Nucleus accumbens (tissue), 56 donors: Measurements from ENCODE around the gene RPL10.

ENCODE experiments used
- DNase-seq, 56 donors: peaks; one replicate each; lab custom pipeline; 2025; lab: John Stamatoyannopoulos, UW

Gene RPL10

DNA sequence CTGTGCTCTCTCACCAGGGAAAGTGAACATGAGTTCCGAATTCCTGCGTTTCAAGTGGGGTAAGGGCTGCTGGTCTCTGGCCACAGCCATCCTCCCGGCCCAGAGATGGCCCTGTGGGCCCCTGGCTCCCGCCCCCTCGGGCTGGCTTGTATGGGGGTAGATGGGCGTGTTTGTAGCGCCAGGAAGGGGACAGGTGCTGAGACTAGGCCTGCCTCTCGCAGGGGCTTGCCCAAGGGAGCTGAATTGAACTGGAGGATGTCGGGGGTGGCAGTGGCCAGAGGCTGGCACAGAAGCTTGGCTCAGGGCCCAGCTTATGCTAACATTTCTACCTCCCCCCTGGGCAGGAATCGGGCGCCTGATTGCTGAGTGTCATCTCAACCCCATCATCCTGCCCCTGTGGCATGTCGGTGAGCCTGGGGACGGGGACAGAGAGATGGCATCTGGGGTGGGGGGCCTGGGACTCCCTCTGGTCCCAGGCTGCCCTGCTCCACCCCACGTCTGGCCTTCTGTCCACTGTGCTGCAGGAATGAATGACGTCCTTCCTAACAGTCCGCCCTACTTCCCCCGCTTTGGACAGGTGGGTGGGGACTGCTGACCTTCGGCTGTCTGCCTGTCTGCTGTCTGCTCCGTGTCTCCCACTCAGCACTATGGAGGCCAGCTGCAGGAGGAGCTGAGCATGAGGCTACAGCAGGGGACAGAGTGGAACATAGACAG, 21.7 kb downstream of the RPL10 start:
- DNase-seq = no peak

DNA sequence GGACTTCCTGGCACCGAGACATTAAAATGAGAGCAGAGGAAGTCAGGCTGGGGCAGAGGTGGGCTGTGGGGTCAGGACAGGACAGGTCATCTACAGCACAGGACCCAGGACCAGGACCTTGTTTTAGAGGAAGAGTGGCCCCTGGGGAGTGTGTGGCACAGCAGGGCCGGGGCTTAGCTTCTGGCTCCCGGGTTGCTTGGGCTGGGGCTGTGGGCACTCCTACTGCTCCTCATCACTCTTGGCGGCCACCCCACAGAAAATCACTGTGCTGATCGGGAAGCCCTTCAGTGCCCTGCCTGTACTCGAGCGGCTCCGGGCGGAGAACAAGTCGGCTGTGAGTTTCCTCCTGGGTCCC, 22.2 kb downstream of the RPL10 start:
- no peak for DNase-seq

DNA sequence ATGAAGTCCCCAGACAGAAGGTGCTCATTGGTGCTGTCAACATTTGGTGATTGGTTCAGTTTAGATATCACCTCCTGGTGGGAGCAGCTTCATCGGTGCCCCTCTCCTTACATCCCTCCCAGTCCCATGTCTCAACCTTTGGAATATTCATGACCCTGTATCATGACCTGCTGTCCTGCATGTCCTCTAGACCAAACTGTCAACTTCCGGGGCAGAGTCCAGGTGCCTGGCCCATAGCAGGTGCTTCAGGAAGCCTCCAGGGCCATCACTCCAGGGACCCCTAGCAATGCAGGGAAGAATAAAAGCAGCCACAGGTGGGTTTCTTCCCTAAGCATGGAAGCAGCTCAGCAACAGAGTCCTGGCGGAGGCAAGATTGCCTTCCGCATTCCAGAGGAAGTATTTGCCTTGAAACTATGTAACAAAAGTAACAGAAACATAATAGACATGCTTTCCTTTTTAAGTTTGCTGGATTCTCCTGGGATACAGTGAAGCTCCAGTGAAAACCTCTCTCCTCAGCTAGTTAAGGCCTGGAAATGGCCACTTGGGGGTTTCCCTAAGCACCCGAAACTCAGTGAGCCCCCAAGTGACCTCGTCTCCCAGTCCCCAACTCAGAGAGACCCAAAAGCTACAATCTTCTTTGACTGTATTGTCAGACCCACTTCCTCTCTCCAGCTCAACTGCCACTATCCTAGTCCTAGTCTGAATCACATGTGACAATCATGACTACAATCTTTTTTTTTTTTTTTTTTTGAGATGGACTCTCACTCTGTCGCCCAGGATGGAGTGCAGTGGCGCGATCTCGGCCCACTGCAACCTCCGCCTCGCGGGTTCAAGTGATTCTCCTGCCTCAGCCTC, 29.0 kb downstream of the RPL10 start:
- no peak for DNase-seq

DNA sequence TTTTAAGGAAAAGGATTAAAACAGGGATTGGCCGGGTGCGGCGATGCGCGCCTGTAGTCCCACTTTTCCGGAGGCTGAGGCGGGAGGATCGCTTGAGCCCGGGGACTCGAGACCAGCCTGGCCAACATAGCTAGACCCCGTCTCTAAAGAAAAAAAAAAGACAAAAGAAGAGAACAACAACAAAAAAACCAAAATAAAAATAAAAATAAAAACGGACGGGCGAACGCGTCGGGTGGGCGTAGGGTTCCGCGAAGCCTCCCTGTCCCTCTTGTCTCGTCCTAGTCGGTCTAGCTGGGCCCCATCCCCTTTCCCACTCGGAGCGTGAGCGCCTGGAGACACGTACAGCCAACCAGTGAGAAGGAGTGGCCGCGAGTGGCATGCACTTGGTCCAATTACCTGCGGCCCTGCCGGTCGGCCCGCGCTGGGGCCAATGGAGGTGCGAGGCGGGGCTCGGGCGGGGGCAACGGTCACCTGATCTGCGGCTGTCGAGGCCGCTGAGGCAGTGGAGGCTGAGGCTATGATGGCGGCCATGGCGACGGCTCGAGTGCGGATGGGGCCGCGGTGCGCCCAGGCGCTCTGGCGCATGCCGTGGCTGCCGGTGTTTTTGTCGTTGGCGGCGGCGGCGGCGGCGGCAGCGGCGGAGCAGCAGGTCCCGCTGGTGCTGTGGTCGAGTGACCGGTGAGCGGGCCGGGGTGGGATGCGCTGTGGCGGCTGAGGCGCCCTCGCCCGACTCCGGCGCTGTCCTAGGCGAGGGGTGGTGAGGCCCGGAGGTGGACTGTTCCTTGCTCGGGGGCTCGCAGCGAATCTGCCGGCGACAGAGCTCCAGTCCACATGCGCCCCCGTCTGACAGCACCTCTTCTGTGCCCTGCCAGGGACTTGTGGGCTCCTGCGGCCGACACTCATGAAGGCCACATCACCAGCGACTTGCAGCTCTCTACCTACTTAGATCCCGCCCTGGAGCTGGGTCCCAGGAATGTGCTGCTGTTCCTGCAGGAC, 30.3 kb downstream of the RPL10 start, which contains the start of gene ATP6AP1:
TSS of gene ATP6AP1 (plus strand) at position 502 of the 996 bp plus-strand sequence. CDS start at position 518, 16 bp downstream.
- DNase-seq = peak in 55 of 56 donors; percentile 5 to 92 (median 82)

DNA sequence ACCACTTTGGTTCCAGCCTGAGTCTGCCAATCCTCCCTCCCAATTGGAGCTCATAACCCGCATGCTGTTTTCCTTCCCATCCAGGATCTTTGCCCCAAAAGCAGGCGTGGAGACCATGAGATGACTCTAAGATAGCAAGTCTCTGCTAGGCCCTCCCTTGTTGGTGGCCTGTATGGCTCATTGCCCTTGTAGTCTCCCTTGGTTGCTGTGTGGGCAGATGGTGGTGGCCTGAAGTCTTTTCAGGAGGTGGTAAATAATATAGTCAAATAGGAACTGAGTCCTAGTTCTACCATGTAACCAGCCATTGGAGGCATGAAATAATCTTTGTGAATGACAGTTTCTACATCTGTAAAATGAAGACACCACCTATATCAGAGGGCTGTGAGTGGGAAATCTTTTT, 31.5 kb downstream of the RPL10 start:
- DNase-seq = no peak

DNA sequence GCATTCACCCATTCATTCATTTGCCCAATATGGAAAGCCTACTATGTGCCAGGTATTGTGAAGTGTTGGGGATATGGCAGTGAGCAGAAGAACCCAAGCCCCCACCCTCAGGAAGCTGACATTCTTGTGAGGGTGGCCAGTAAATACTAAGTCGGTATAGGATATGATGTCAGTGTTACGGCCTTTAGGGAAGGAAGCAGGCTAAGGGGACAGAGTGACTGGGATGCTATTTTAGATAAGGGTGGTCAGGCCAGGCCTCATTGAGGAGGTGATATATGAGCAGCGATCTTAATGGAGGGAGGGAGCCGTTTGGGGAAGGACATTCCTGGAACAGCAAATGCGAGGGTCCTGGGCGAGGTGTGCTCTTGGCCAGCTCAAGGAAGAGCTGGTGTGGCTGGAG, 32.3 kb downstream of the RPL10 start:
- no peak for DNase-seq

DNA sequence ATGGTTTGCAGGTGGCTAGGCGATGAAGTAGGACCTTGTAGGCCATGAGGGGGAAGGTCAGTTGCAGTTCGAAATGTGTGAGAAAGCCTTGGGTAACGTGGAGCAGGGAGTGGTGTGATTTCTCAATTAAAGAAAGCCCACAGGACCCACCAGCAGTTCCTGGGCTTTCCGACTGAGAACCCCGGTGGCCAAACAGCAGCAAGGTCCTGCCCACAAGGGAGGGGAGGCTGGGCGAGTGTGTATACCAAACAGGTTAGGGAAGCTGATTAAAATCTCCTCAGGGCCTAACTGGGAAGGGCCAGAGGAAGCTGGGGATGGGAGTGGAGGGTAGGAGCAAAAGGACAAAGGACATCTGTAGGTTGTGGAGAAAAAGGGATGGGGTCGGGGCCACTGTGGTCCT, 32.7 kb downstream of the RPL10 start:
- DNase-seq = no peak

DNA sequence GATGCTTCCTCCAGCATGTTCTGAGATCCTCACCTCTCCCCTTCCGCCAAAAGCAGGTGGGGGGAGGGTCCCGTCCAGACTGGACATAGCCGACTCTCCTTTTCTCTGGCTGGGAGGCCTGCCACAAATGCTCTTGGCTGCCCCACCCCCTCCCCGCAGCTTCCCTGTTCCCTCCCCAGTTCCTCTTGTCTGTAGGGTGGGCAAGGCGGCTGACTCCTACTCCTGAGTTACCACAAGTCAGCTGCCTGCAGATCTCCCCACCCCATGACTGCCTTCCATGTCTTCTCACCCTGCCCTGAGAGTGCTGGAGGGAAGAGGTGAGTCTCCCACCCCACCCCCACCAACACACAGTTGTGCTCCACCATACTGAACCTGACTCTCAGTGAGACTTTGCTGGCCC, 33.2 kb downstream of the RPL10 start:
- DNase-seq = peak in 5 of 56 donors; percentile 7 to 23 (median 11)

DNA sequence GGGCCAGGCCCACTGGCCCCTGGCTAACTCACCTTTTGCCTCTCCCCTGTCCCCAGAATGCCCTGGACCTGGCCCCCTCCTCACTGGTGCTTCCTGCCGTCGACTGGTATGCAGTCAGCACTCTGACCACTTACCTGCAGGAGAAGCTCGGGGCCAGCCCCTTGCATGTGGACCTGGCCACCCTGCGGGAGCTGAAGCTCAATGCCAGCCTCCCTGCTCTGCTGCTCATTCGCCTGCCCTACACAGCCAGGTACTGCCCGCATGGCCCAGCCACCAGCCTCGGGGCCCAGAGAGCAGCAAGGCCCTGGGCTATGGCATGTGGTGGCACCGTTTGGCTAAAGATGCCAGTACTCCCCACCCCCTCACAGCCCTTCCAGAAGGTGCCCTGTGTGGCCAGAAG, 34.0 kb downstream of the RPL10 start:
- DNase-seq = no peak

DNA sequence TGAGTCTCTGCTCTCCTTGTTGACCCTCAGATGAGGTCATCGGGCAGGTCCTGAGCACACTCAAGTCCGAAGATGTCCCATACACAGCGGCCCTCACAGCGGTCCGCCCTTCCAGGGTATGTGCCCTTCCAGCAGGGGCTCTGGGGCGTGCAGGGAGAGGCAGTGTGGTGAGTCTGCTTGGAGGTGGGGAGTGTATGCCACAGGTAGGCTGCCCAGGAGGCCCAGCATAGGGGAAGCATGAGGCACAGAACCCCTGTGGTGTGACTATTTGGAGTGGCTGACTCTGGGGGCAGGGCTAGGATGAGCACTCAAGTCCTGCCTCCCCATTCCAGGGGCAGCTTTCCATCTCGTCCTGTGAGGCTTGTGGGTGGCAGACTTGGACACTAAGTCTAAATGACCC, 35.4 kb downstream of the RPL10 start:
- DNase-seq = no peak

DNA sequence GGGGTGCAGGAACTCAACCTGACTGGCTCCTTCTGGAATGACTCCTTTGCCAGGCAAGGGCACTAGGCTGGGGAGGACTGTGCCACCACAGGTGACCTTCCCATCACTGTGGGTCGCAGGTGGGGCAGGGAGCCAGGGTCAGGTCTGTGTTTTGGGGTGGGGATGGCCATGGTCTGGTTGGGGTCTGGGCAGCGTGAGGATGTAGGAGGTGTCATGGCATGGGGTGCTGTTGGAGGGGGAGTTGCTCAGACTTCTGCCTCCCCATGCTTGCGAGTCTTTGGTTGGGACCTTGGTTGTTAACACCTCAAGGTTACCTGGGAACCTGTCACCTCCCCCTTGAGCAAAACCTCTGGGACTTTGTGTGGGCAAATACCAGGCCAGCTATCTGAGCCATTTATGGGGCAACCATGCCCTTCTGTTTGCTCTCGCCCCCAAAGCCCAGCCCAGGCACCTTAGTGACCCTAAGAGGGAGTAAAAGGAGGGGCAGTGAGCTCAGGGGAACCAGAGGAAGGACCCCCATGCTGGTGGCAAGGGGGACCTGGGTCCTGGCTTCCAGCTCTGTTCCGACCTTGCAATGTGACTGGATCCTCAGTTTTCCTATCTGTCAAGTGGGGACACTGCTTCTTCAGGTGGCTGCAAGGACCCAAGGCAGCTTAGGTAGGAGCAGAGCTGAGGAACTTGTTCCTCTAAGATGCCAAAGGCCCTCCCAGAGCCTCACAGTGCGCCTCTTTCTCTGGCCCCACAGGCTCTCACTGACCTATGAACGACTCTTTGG, 36.4 kb downstream of the RPL10 start:
- no peak for DNase-seq

DNA sequence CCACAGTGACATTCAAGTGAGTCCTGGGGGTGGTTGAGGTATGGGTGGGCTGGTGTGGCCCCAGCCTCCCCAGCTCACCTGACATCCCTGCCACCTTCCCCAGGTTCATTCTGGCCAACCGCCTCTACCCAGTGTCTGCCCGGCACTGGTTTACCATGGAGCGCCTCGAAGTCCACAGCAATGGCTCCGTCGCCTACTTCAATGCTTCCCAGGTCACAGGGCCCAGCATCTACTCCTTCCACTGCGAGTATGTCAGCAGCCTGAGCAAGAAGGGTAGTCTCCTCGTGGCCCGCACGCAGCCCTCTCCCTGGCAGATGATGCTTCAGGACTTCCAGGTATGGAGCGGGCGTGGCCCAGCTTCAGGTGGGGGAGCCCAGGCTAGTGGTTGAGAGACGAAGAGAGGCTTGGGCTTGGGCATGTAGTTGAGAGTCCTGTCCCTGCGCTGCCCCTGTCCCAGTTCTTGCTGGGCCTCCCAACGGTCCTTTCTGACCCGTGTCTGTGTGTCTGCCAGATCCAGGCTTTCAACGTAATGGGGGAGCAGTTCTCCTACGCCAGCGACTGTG, 37.1 kb downstream of the RPL10 start:
- DNase-seq = no peak

DNA sequence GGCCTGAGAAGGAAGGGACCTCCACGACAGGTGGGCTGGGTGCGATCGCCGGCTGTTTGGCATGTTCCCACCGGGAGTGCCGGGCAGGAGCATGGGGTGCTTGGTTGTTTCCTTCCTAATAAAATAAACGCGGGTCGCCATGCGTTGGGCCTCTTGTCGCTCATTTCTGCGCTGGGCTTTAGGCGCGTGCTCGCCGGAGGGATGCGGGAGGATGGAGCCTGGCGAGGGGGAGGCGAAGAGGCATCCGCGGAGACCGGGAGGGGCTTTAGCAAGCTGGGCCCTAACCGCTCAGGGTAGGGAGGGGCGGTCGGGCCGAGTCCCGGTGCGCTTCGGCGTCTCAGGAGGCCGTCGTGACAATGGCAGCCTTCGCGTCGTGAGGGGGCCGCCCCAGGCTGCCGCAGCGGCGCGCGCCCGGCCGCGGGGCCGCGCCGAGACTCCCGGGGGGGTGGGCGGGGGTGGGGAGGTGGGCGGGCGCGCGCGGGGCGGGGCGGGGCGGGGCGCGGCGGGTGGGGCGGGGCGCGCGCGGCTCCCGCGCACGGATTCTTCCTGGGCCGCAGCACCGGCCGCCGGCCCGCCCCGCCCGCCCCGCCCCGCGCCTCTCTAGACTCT, 38.3 kb downstream of the RPL10 start:
- peak in 30 of 56 donors; percentile 2 to 65 (median 27) for DNase-seq

DNA sequence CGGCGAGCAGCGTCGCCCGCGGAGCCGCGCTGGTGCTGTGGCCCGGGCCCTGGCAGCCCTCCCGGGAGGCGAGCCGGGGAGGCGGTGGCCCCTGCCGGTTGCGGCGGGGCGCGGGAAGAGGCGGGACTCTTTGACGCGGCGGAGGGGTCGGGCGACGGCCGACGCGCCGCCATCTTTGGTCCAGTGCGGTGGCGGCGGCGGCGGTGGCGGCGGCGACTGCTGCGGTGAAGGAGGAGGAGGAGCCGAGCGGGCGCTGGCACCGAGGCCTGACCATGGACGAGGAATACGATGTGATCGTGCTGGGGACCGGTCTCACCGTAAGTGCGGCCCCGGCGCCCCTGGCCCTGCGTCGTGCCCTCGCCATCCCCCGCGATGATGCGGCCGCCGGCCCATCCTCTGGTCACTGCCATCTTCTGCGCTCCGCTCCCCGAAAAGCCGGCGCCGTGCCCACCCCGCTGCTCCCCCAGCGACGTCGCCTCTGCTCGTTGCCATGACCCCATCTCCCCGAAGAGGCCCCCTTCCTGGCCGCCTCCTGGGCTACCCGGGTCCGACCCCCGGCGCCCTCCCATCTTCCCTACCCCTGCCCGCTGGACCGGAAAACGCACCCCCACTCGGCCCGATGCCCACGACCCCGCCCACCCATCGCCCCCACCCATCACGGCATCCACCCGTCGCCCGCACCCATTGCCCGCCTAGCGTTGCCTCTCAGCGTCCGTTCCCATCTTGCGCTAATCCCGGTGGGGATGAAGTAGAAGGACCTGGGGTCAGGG, 39.0 kb downstream of the RPL10 start, which contains the start of gene GDI1:
TSS of gene GDI1 (plus strand) at position 172 of the 770 bp plus-strand sequence. CDS start at position 273, 101 bp downstream.
- DNase-seq = peak in 26 of 56 donors; percentile 1 to 65 (median 30)

DNA sequence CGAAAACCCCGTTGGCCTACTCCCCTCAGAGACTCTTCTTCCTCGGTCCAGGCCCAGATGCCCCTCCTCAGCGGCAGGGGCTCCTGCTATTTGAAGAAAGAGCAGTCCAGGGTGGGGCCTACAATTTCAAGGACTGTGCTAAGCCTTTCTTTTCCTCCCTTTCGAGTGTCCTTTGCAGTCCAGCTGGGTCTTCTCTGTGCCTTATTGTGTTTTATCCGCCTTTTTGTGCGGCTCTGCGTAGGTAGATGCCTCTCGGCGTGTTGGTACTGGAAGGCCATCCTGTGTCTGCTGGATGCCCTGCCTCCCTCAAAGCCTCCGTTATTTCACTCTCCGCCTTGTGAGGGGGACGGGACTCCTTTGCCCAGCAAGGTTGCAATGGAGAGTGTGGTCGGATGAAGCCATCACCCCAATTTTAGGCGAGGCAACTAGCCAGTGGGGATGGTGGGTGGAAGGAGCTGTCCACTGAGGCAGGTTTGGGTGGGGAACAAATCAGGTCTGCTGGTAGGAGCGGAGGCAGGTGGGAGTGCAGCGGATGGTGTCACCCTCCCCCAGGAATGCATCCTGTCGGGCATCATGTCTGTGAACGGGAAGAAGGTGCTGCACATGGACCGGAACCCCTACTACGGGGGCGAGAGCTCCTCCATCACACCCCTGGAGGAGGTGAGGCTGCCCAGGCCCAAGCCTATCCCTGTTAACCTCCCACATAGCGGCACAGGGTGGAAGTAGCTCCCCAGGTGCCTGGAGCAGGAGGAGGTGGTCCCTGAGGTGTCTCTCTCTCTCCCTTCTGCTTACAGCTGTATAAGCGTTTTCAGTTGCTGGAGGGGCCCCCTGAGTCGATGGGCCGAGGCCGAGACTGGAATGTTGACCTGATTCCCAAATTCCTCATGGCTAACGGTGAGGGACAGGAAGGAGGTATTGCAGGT, 40.1 kb downstream of the RPL10 start:
- DNase-seq = no peak

DNA sequence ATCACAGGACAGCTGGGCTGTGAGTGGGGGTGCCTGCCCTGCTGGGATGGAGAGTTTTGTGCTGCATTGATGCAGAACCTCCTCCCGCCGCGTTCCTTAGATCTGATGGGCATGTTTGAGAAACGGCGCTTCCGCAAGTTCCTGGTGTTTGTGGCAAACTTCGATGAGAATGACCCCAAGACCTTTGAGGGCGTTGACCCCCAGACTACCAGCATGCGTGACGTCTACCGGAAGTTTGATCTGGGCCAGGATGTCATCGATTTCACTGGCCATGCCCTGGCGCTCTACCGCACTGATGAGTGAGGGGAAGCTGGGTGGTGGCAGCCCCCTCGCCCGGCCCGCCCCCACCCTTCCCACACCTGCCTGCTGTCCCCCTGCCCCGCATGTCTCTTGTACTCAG, 41.7 kb downstream of the RPL10 start:
- DNase-seq = no peak
